GM12891 (cell line): Measurements from ENCODE around the gene NABP2.

Experiments used
- POLR2A ChIP-seq: IDR thresholded peaks from 2 replicates; pipeline ENCODE4 v1.6.1; 2011; ENCODE audit warnings: low read depth, low read length, control low read depth
- TAF1 ChIP-seq: IDR thresholded peaks from 2 replicates; pipeline ENCODE4 v1.6.1; 2011; ENCODE audit warnings: low read depth, low read length, control low read depth

GRCh38 chr12:56186957-56187356, 37.2 kb upstream of the NABP2 start:
- TF ChIP-seq TAF1 (no peak), POLR2A (no peak)
